A549 (cell line): ENCODE results near the gene SPAG9. TPM values are rescaled to one million over a fixed set of nuclear protein-coding genes. Genes with fewer than 3 reads are reported as not detected.
A peak's percentile ranks its signal among the peaks of the same experiment; 100 is the strongest.

Experiments used
- ATAC-seq, 2 experiments: fragments of 200-7000 bp in 1 of 2; fragments of >200 bp in 1 of 2; cut with Nextera tagmentation in 1 of 2; cut with Tn5 transposase in 1 of 2; 3 replicates each; pipeline versions ENCODE4 v1.8.0 to v1.9.1; 2018 to 2020; ENCODE audit warnings: mild to moderate bottlenecking in 1 of 2, moderate library complexity in 1 of 2
- CTCF ChIA-PET: fragments of 300-600 bp; sonication (Branson Sonifier 250); formaldehyde crosslinking; extraction: SDS; loops from one replicate; lab custom pipeline; 2021; ENCODE audit warnings: antibody characterized with exemption, inconsistent platforms; lab: Yijun Ruan, JAX
- POLR2A ChIA-PET: fragments of 350-600 bp; formaldehyde crosslinking; extraction: SDS; loops from one replicate; lab custom pipeline; 2021; ENCODE audit warnings: antibody characterized with exemption, inconsistent platforms; lab: Yijun Ruan, JAX
- DNase-seq, 2 experiments: peaks; one replicate each; pipeline versions ENCODE4 v3.0.0 to v3.0.0-alpha.2; 2011 to 2016; ENCODE audit warnings: low read depth in 1 of 2, low spot score in 1 of 2
- FAIRE-seq: peaks from 2 replicates; lab custom pipeline; 2011; peaks lifted over from hg19 to GRCh38; lab: Jason Lieb, UNC
- H3K27ac ChIP-seq, 2 experiments: fragments of >200 bp; sonication (Bioruptor Twin); formaldehyde crosslinking; 3 replicates each; pipeline ENCODE4 v1.5.1; 2016 to 2017
- H3K4me1 ChIP-seq: fragments of >200 bp; sonication (Bioruptor Twin); formaldehyde crosslinking; 3 replicates; pipeline ENCODE4 v1.6.1; 2016
- H3K4me2 ChIP-seq: fragments of >200 bp; sonication (Bioruptor Twin); formaldehyde crosslinking; 3 replicates; pipeline ENCODE4 v1.6.1; 2016
- H3K4me3 ChIP-seq: fragments of >200 bp; sonication (Bioruptor Twin); formaldehyde crosslinking; 3 replicates; pipeline ENCODE4 v1.5.1; 2016
- H3K9me3 ChIP-seq: fragments of >200 bp; sonication (Bioruptor Twin); formaldehyde crosslinking; 3 replicates; pipeline ENCODE4 v1.6.1; 2016
- ATOH8 ChIP-seq: fragments of 250-450 bp; sonication (Bioruptor Pico); IDR thresholded peaks from 2 replicates; pipeline ENCODE4 v1.5.0; 2020; ENCODE audit warnings: low read depth, mild to moderate bottlenecking, moderate library complexity
- BHLHE40 ChIP-seq: IDR thresholded peaks from 2 replicates; pipeline ENCODE4 v1.6.1; 2012; ENCODE audit warnings: low read depth, low read length, inconsistent platforms
- CBX2 ChIP-seq: fragments of 200-600 bp; sonication (generic); IDR thresholded peaks from 2 replicates; pipeline ENCODE4 v1.6.1; 2016; ENCODE audit warnings: low read depth, mild to moderate bottlenecking, borderline replicate concordance
- FOSB ChIP-seq: fragments of 250-450 bp; sonication (Bioruptor Pico); IDR thresholded peaks from 2 replicates; pipeline ENCODE4 v1.5.0; 2020; ENCODE audit warnings: mild to moderate bottlenecking, moderate library complexity
- FOSL2 ChIP-seq, 2 experiments: fragments of 450-650 bp in 1 of 2; fragments of >200 bp in 1 of 2; sonication (Bioruptor Twin) in 1 of 2; formaldehyde crosslinking; IDR thresholded peaks; 2 replicates each; pipeline versions ENCODE4 v1.5.0 to v1.6.1; 2016 to 2020; ENCODE audit warnings: mild to moderate bottlenecking in 1 of 2, moderate library complexity in 1 of 2
- HEYL ChIP-seq: fragments of 250-450 bp; sonication (Bioruptor Pico); IDR thresholded peaks from 2 replicates; pipeline ENCODE4 v1.8.0; 2021; ENCODE audit warnings: mild to moderate bottlenecking, moderate library complexity
- HOXA7 ChIP-seq: fragments of 250-450 bp; sonication (Bioruptor Pico); IDR thresholded peaks from 2 replicates; pipeline ENCODE4 v1.5.0; 2020; ENCODE audit warnings: mild to moderate bottlenecking, moderate library complexity
- HOXB5 ChIP-seq: fragments of 250-450 bp; sonication (Bioruptor Pico); IDR thresholded peaks from 2 replicates; pipeline ENCODE4 v1.5.0; 2020; ENCODE audit warnings: mild to moderate bottlenecking, moderate library complexity
- MYC ChIP-seq: IDR thresholded peaks from 2 replicates; pipeline ENCODE4 v1.6.1; 2012; ENCODE audit warnings: mild to moderate bottlenecking, inconsistent platforms, low read length, improper control_type of control experiment, borderline replicate concordance
- NR3C1 ChIP-seq: fragments of >200 bp; sonication (Bioruptor Twin); formaldehyde crosslinking; IDR thresholded peaks from 3 replicates; pipeline ENCODE4 v1.6.1; 2017
- PHF8 ChIP-seq: fragments of 200-600 bp; sonication (generic); IDR thresholded peaks from 2 replicates; pipeline ENCODE4 v1.6.1; 2016; ENCODE audit warnings: low read depth, mild to moderate bottlenecking, antibody characterized with exemption, moderate library complexity, borderline replicate concordance
- POLR2AphosphoS2 ChIP-seq: conservative IDR thresholded peaks from 2 replicates; pipeline ENCODE4 v1.6.1; 2012; ENCODE audit warnings: low read length, improper control_type of control experiment, inconsistent platforms
- RFX5 ChIP-seq: fragments of 450-650 bp; IDR thresholded peaks from 2 replicates; pipeline ENCODE4 v1.7.1; 2014; ENCODE audit warnings: antibody characterized with exemption, mild to moderate bottlenecking, moderate library complexity
- SMC3 ChIP-seq: fragments of >200 bp; sonication (Bioruptor Twin); formaldehyde crosslinking; IDR thresholded peaks from 3 replicates; pipeline ENCODE4 v1.6.1; 2018; ENCODE audit warnings: inconsistent platforms
- TFCP2L1 ChIP-seq: fragments of 250-450 bp; sonication (Bioruptor Pico); IDR thresholded peaks from 2 replicates; pipeline ENCODE4 v1.5.0; 2021; ENCODE audit warnings: mild to moderate bottlenecking
- USF2 ChIP-seq: fragments of 450-650 bp; IDR thresholded peaks from 2 replicates; pipeline ENCODE4 v1.6.1; 2014; ENCODE audit warnings: antibody characterized with exemption
- ZSCAN20 ChIP-seq: fragments of 250-450 bp; sonication (Bioruptor Pico); IDR thresholded peaks from 2 replicates; pipeline ENCODE4 v1.8.0; 2022; ENCODE audit warnings: mild to moderate bottlenecking, moderate library complexity
- WGBS: methylation state at CpG from one replicate; pipeline ENCODE4 v1.1.6; 2017; ENCODE audit errors: missing lambda C conversion rate; 5-methylcytosine and 5-hydroxymethylcytosine counted together
- polyA plus RNA-seq, 4 experiments: library from polyadenylated mRNA; depleted of rRNA in 3 of 4; stranded (reverse); fragments of >200 nt; fragmentation: RNase III in 1 of 4; extraction: RNeasy Plus Mini Kit Qiagen cat#74134 plus additional on column Dnase treatment in 1 of 4; gene quantifications; 2 replicates in 3 of 4; 3 replicates in 1 of 4; pipeline ENCODE4 v1.2.3, GENCODE V29; 2011 to 2017
- TF ChIP-seq, protein P1 (sequence below): IDR thresholded peaks from 2 replicates; pipeline ENCODE4 v1.6.1; 2012

The SPAG9 gene
- polyA plus RNA-seq, 2 of the 4 experiments (the other 2 are of a cell fraction) = 69.0 to 71.1 TPM

DNA sequence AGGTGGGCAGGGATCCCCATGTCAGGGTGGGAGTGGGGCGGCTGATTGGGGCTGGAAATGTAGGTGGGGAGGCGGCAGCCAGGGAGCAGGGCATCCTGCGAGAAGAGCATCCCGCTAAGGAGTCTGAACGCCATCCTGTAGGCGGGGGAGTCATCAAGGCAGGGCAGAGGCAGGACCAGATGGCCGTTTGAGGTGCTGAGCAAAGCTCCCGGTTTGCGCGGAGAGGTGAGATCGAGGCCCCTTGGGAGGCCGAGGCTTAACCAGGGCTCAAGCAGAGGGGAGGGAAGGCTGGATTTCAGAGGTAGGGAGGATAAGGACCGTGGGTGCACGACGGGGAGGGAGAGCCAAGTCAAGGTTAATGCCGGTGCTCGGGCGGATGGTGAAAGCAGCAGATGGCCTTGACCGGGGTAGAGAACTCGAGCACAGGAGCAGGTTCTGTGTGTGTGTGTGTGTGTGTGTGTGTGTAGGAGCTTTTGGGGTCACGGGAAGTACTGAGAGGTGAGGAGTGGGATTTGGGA lies 45.1 kb upstream of the SPAG9 start:
- peak overlapping the region; percentile 66 for H3K4me2 ChIP-seq
- H3K4me3 ChIP-seq = peak overlapping the region; percentile 88
- FAIRE-seq (no peak), DNase-seq (peak in 1 of 2 experiments; percentile 56), ATAC-seq (peak; percentile 58 to 63)
- ChIA-PET CTCF (interaction anchor here (0.7 to 5.1 kb wide), 14 partner anchors 8 to 197 kb away, joined by 3 to 51 read pairs (median 4); partner anchors contain the start of genes NME1 and SPAG9), POLR2A (interaction anchor here (0.6 to 2.0 kb wide), 10 partner anchors 9 to 317 kb away, joined by 3 to 10 read pairs (median 6); partner anchors contain the start of genes NME1, SPAG9 and UTP18)
- TF ChIP-seq NR3C1 = no peak
- TF ChIP-seq FOSB = peak; percentile 73; the same call in 1 of the 2 replicates
- TF ChIP-seq TFCP2L1 (CRISPR knock-in tag) = 0 out of 2 replicates have a peak, but pooled peaks have one; percentile 17
- 0 out of 2 replicates have a peak, but pooled peaks have one; percentile 57 for TF ChIP-seq ATOH8 (CRISPR knock-in tag)
- TF ChIP-seq POLR2AphosphoS2 = peak; percentile 38; the same call in 1 of the 2 replicates
- TF ChIP-seq HOXA7 (CRISPR knock-in tag) = 0 out of 2 replicates have a peak, but pooled peaks have one; percentile 27
- TF ChIP-seq, protein P1, sequence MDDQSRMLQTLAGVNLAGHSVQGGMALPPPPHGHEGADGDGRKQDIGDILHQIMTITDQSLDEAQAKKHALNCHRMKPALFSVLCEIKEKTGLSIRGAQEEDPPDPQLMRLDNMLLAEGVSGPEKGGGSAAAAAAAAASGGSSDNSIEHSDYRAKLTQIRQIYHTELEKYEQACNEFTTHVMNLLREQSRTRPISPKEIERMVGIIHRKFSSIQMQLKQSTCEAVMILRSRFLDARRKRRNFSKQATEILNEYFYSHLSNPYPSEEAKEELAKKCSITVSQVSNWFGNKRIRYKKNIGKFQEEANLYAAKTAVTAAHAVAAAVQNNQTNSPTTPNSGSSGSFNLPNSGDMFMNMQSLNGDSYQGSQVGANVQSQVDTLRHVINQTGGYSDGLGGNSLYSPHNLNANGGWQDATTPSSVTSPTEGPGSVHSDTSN = peak; percentile 55; the same call in 1 of the 2 replicates
- no peak for TF ChIP-seq BHLHE40
- TF ChIP-seq PHF8 = peak; percentile 30; the same call in 1 of the 2 replicates
- 0 out of 2 replicates have a peak, but pooled peaks have one; percentile 48 for TF ChIP-seq HOXB5
- H3K4me1 ChIP-seq = peaks cover 21% of the 10 kb centered on the region
- no peaks in the 10 kb centered on the region for H3K9me3 ChIP-seq
- WGBS = 16% methylated on average over 21 of the region's 21 CpGs
- H3K27ac ChIP-seq = peak overlapping the region; percentile 94

- H3K27ac ChIP-seq = peak overlapping the region; percentile 94
- TF ChIP-seq HEYL (CRISPR knock-in tag) (no peak), FOSL2 (IDR thresholded peaks at IDR 0.05) (no peak), FOSL2 (CRISPR knock-in tag; IDR thresholded peaks at IDR 0.05) (no peak), PHF8 (no peak), CBX2 (no peak), RFX5 (no peak), MYC (no peak), SMC3 (no peak), ZSCAN20 (no peak)
- peak in 1 of 2 experiments; percentile 28 for DNase-seq
- CTCF ChIA-PET = interaction anchor here (0.6 to 5.1 kb wide), 12 partner anchors 9 to 382 kb away, joined by 3 to 51 read pairs (median 4); partner anchors contain the start of genes NME1 and SPAG9
- H3K4me1 ChIP-seq = peaks cover 21% of the 10 kb centered on the region
- no peaks in the 10 kb centered on the region for H3K9me3 ChIP-seq
- POLR2A ChIA-PET = interaction anchor here (0.6 to 2.0 kb wide), 9 partner anchors 10 to 317 kb away, joined by 3 to 10 read pairs (median 7); partner anchors contain the start of genes NME1 and SPAG9
- FAIRE-seq = no peak
- WGBS = 83% methylated on average over 16 of the region's 16 CpGs
- H3K4me3 ChIP-seq = peak overlapping the region; percentile 88
- peak overlapping the region; percentile 66 for H3K4me2 ChIP-seq
- peak; percentile 11 to 18 for ATAC-seq
These were observed 44.4 kb upstream of the SPAG9 start for GRCh38 chr17:51164911-51165679.

GRCh38 chr17:51161541-51161940 lies 40.9 kb upstream of the SPAG9 start:
- no peak for FAIRE-seq

More at GRCh38 chr17:51161541-51161940, 40.9 kb upstream of the SPAG9 start:
- Histone ChIP-seq H3K4me1 (peaks cover 6% of the 10 kb centered on the region; the same call in 2 of the 3 replicates), H3K4me2 (no peak overlapping the region), H3K4me3 (no peak overlapping the region), H3K27ac (no peak overlapping the region), H3K9me3 (no peaks in the 10 kb centered on the region)
- 90% methylated on average over 3 of the region's 3 CpGs for WGBS
- no peak for ATAC-seq
- no peak for TF ChIP-seq USF2
- TF ChIP-seq PHF8 = no peak
- DNase-seq = no peak
- POLR2A ChIA-PET = interaction anchor here (1.8 to 2.3 kb wide), 2 partner anchors 8 to 295 kb away, joined by 7 to 10 read pairs; partner anchors contain the start of genes NME1 and TOB1
- CTCF ChIA-PET = interaction anchor here (0.7 to 5.1 kb wide), 3 partner anchors 8 to 98 kb away, joined by 3 to 51 read pairs (median 3); partner anchors contain the start of genes NME1 and SPAG9
